GM12872 (cell line): ENCODE data around the gene SGPP2.

Experiments
- CTCF ChIP-seq: IDR thresholded peaks from 3 replicates; pipeline ENCODE4 v1.5.1; 2011; ENCODE audit warnings: low read depth, mild to moderate bottlenecking, low read length, moderate library complexity; ENCODE audit not compliant: insufficient read depth

Gene SGPP2

GRCh38 chr2:222430681-222431080 lies 6.3 kb downstream of the SGPP2 start:
- TF ChIP-seq CTCF, result no peak

DNA sequence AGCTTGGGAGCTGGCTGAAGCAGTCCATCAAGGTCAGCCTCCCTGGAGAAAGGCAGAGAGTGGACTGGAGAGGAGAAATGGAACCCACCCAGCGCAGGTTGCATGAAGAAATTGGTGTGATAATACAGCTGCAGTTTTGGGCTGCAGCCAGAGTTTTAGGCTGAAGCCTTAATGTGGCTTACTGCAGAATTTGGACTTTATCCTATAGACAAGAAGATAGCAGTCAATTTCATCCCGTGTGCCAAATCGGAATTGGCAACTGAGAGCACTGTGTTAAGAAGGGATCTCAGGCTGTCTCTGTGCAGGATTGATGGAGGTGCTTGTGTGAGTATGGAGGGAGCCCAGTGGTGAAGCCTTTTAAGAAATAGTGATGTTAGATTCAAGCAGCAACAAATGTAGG lies 7.5 kb downstream of the SGPP2 start:
- TF ChIP-seq CTCF, result no peak

DNA sequence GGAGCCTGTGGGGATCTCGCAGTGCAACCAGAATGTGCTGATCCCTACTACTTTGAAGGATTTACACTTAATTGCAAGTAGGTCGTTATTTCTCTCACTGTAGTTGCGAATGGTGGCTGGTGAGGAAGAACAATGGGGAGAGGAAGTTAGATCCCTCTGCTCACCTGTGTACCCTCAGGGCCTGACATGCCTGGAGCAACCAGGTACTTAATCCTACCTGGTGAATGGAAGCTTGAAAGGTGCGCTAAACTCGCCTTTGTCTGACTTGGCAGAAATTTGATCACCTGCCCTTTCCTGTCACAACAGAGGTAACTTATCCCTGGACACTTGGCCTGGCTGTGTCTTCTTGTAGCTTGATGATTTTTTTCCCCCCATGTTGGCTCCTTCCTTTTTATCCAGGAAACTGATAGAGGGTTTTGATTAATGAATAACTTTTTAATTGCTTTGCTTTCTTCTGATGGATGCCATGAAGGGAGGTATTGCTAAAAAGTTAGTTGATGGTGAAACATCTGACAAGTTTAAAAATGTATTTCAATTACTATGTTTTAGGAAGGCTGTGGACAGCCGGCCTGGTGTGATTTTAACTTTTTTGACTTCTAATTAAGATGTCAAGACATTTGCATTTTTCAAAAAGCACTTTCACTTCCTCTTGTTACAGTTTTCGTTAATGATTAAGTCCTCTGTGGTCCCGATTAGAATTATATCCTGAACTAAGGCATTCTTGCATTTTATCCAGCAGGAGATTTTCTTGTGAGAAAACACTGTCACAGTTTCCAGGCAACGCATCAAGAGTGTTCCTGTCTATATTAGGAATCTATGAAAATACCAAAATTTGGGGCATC lies 9.2 kb downstream of the SGPP2 start:
- TF ChIP-seq CTCF, result no peak

DNA sequence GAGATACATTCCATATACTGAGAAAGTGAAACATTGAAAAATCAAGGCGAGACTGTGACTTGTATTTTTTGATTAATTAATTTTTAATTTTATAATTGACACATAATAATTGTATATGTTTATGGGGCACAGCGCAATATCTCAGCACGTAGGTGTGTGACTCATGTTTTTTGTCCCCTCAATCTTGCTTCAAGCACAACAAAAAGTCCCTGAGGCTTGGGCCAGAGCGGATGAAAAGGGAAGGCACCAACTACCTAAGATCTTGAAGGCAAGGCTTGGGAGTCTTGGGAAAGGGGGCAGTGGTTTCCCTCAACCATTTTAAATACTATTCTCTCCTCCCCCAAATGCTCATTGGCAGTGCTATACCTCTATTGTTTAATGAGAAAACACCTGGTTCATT lies 9.9 kb downstream of the SGPP2 start:
- no peak for TF ChIP-seq CTCF

DNA sequence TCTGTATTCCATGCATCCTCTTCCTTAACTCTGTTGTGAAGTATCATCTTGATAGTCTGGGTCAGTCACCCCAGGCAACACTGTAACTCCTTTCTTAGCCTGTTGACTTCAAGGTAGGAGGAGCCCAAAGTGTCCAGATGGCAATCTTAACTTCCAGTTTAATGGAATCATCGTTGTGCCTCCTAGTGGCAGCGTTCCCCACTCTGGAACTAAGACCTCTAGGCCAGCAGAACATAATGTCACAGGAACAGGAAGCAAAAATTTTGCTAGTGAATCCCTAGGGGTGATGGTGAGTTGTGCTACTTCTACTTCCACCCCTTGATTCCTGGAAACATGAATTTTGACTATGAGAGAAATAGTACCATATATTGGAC lies 11.7 kb downstream of the SGPP2 start:
- TF ChIP-seq CTCF, result no peak

DNA sequence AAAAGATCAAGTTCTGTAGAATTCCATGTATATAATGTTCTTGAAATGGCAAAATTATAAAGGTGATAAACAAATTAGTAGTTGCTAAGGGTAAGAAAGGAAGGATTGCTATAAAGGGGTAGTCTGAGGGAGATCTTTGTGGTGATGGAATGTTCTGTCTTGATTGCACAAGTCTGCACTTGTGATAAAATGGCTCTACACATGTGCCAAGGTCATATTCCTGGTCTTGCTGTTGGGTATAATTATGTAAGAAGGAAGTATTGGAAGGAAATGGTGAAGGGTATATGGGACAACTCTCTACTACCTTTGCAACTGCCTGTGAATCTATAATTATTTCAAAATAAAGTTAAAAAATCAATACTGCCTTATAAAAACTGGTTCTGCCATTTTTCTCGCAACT lies 15.3 kb downstream of the SGPP2 start:
- TF ChIP-seq CTCF, result no peak

GRCh38 chr2:222440673-222441422 lies 16.5 kb downstream of the SGPP2 start:
- TF ChIP-seq CTCF, result no peak
